Measurements from ENCODE around the gene ARSI.

Gene ARSI

GRCh38 chr5:150305557-150305956 lies 2.9 kb upstream of the ARSI start:
- no peak for DNase-seq

- DNase-seq, result no peak
Measured at GRCh38 chr5:150305095-150305494, 2.4 kb upstream of the ARSI start.

- DNase-seq, result no peak
Measured at GRCh38 chr5:150304481-150305081, 1.9 kb upstream of the ARSI start.

- DNase-seq, result no peak
Measured at GRCh38 chr5:150303660-150304386, 1.1 kb upstream of the ARSI start.

- DNase-seq, result no peak
Measured at GRCh38 chr5:150303070-150303615, 438 bp upstream of the ARSI start.

- no peak for DNase-seq
Measured at GRCh38 chr5:150301901-150302300, 804 bp downstream of the ARSI start.

- DNase-seq, result no peak
Measured at GRCh38 chr5:150301170-150301505, 1.6 kb downstream of the ARSI start.

GRCh38 chr5:150300496-150301169 lies 2.1 kb downstream of the ARSI start:
- DNase-seq, result no peak

- DNase-seq, result no peak
Measured at GRCh38 chr5:150299571-150300327, 3.0 kb downstream of the ARSI start.

GRCh38 chr5:150298701-150299451 lies 3.8 kb downstream of the ARSI start:
- no peak for DNase-seq

- DNase-seq, result no peak
Measured at GRCh38 chr5:150297934-150298595, 4.6 kb downstream of the ARSI start.

- DNase-seq, result no peak
Measured at GRCh38 chr5:150297236-150297890, 5.3 kb downstream of the ARSI start.

GRCh38 chr5:150296496-150296895 lies 6.2 kb downstream of the ARSI start:
- no peak for DNase-seq

- no peak for DNase-seq
Measured at GRCh38 chr5:150295741-150296486, 6.8 kb downstream of the ARSI start.

GRCh38 chr5:150295172-150295634 lies 7.5 kb downstream of the ARSI start:
- DNase-seq, result peak; percentile 5

- DNase-seq, result no peak
Measured at GRCh38 chr5:150294551-150295071, 8.1 kb downstream of the ARSI start.

GRCh38 chr5:150293091-150293941 lies 9.4 kb downstream of the ARSI start:
- DNase-seq, result peak; percentile 69

GRCh38 chr5:150291388-150292385 lies 11.0 kb downstream of the ARSI start:
- DNase-seq, result no peak

Data from hematopoietic multipotent progenitor cell treated with erythropoietin and hydrocortisone succinate and interleukin-3 and kit ligand, for 8 days (in vitro differentiated cells).